Stimulated activated effector memory CD8-positive, alpha-beta T cell treated with anti-CD3 and anti-CD28 coated beads, Interleukin-12 subunit alpha, Interleukin-12 subunit beta, amount 100 ng/mL, for 72 hours (primary cell): ENCODE data around the gene MYB.

ENCODE experiments used
- ATAC-seq: fragments of 150-1000 bp; cut with Tn5 transposase; 2 replicates; pipeline ENCODE4 v1.10.0; 2021
- DNase-seq, 2 donors: peaks; one replicate each; pipeline ENCODE4 v3.0.0; 2021 to 2022; ENCODE audit warnings: low spot score in 2 of 2
- H3K27ac Mint-ChIP-seq: one replicate; pipeline ENCODE4 v1.8.0; 2022; ENCODE audit warnings: mild to moderate bottlenecking, mixed read lengths
- H3K36me3 Mint-ChIP-seq: one replicate; pipeline ENCODE4 v1.8.0; 2022; ENCODE audit warnings: mild to moderate bottlenecking, mixed read lengths
- H3K4me1 Mint-ChIP-seq: one replicate; pipeline ENCODE4 v1.8.0; 2022; ENCODE audit warnings: mixed read lengths
- H3K4me3 Mint-ChIP-seq: one replicate; pipeline ENCODE4 v1.8.0; 2022; ENCODE audit warnings: mild to moderate bottlenecking, mixed read lengths
- H3K9me3 Mint-ChIP-seq: one replicate; pipeline ENCODE4 v1.8.0; 2022; ENCODE audit warnings: mixed read lengths

Gene MYB

GRCh38 chr6:135257631-135258405, 76.7 kb downstream of the MYB start:
- ATAC-seq (no peak), DNase-seq (no peak)
- H3K27ac Mint-ChIP-seq = no peak overlapping the region
- no peaks in the 10 kb centered on the region for H3K36me3 Mint-ChIP-seq
- no peak overlapping the region for H3K4me3 Mint-ChIP-seq
- no peaks in the 10 kb centered on the region for H3K4me1 Mint-ChIP-seq
- no peaks in the 10 kb centered on the region for H3K9me3 Mint-ChIP-seq

- no peak overlapping the region for H3K4me3 Mint-ChIP-seq
- H3K27ac Mint-ChIP-seq = no peak overlapping the region
- H3K36me3 Mint-ChIP-seq = no peaks in the 10 kb centered on the region
- H3K9me3 Mint-ChIP-seq = no peaks in the 10 kb centered on the region
- no peaks in the 10 kb centered on the region for H3K4me1 Mint-ChIP-seq
- no peak for ATAC-seq
- no peak for DNase-seq
These were observed 77.9 kb downstream of the MYB start for GRCh38 chr6:135258970-135259369.

- H3K9me3 Mint-ChIP-seq = no peaks in the 10 kb centered on the region
- no peaks in the 10 kb centered on the region for H3K4me1 Mint-ChIP-seq
- no peak overlapping the region for H3K4me3 Mint-ChIP-seq
- DNase-seq (no peak), ATAC-seq (no peak)
- no peak overlapping the region for H3K27ac Mint-ChIP-seq
- no peaks in the 10 kb centered on the region for H3K36me3 Mint-ChIP-seq
These were observed 79.5 kb downstream of the MYB start for GRCh38 chr6:135260612-135261011.

- Mint-ChIP-seq H3K36me3 (no peaks in the 10 kb centered on the region), H3K4me1 (no peaks in the 10 kb centered on the region), H3K4me3 (no peak overlapping the region), H3K9me3 (no peaks in the 10 kb centered on the region), H3K27ac (no peak overlapping the region)
- DNase-seq (no peak), ATAC-seq (no peak)
These were observed 81.0 kb downstream of the MYB start for GRCh38 chr6:135261872-135262725.

GRCh38 chr6:135265278-135265677, 84.2 kb downstream of the MYB start:
- no peaks in the 10 kb centered on the region for H3K36me3 Mint-ChIP-seq
- no peaks in the 10 kb centered on the region for H3K4me1 Mint-ChIP-seq
- no peaks in the 10 kb centered on the region for H3K9me3 Mint-ChIP-seq
- no peak for DNase-seq
- ATAC-seq = no peak
- H3K27ac Mint-ChIP-seq = no peak overlapping the region
- H3K4me3 Mint-ChIP-seq = no peak overlapping the region

GRCh38 chr6:135266675-135267074, 85.6 kb downstream of the MYB start:
- Mint-ChIP-seq H3K36me3 (no peaks in the 10 kb centered on the region), H3K4me1 (no peaks in the 10 kb centered on the region), H3K27ac (no peak overlapping the region), H3K4me3 (no peak overlapping the region), H3K9me3 (no peaks in the 10 kb centered on the region)
- DNase-seq (no peak), ATAC-seq (no peak)

- ATAC-seq = no peak
These were observed 86.0 kb downstream of the MYB start for GRCh38 chr6:135267085-135267484.

GRCh38 chr6:135268263-135268662, 87.2 kb downstream of the MYB start:
- ATAC-seq = no peak

More at GRCh38 chr6:135267085-135267484, 86.0 kb downstream of the MYB start:
- no peaks in the 10 kb centered on the region for H3K4me1 Mint-ChIP-seq
- no peak overlapping the region for H3K27ac Mint-ChIP-seq
- no peak overlapping the region for H3K4me3 Mint-ChIP-seq
- H3K9me3 Mint-ChIP-seq = no peaks in the 10 kb centered on the region
- no peaks in the 10 kb centered on the region for H3K36me3 Mint-ChIP-seq
- DNase-seq = no peak

GRCh38 chr6:135268740-135269139, 87.6 kb downstream of the MYB start:
- Mint-ChIP-seq H3K4me1 (no peaks in the 10 kb centered on the region), H3K27ac (no peak overlapping the region), H3K4me3 (no peak overlapping the region), H3K36me3 (no peaks in the 10 kb centered on the region), H3K9me3 (no peaks in the 10 kb centered on the region)
- ATAC-seq = no peak
- DNase-seq = no peak

More at GRCh38 chr6:135268263-135268662, 87.2 kb downstream of the MYB start:
- no peak overlapping the region for H3K4me3 Mint-ChIP-seq
- H3K9me3 Mint-ChIP-seq = no peaks in the 10 kb centered on the region
- no peaks in the 10 kb centered on the region for H3K4me1 Mint-ChIP-seq
- no peak for DNase-seq
- H3K27ac Mint-ChIP-seq = no peak overlapping the region
- H3K36me3 Mint-ChIP-seq = no peaks in the 10 kb centered on the region
